GM23248 (cell line): ENCODE measurements around the gene MTUS2. TPM values are rescaled to one million over a fixed set of nuclear protein-coding genes. Genes with fewer than 3 reads are reported as not detected.
"Not testable (repeated sequence)": the region's sequence is repeated elsewhere in the genome, so short reads cannot be mapped to it uniquely, and the experiment has no call there.

Source experiments
- DNase-seq: peaks from one replicate; pipeline ENCODE4 v3.0.0-alpha.2; 2015
- H2AFZ ChIP-seq: fragments of 200-600 bp; sonication (generic); 2 replicates; pipeline ENCODE4 v1.6.1; 2016; ENCODE audit warnings: antibody characterized with exemption
- H3F3A ChIP-seq: fragments of 200-600 bp; sonication (generic); 2 replicates; pipeline ENCODE4 v1.6.1; 2016; ENCODE audit warnings: mild to moderate bottlenecking, antibody characterized with exemption, mixed run types; ENCODE audit not compliant: insufficient read depth
- H3K27ac ChIP-seq: fragments of 200-600 bp; sonication (generic); 2 replicates; pipeline ENCODE4 v1.5.1; 2016; ENCODE audit warnings: mild to moderate bottlenecking
- H3K27me3 ChIP-seq: fragments of 200-600 bp; sonication (generic); replicated peaks from 2 replicates; pipeline ENCODE4 v1.6.1; 2016; ENCODE audit warnings: mild to moderate bottlenecking; ENCODE audit not compliant: insufficient read depth
- H3K36me3 ChIP-seq: fragments of 200-600 bp; sonication (generic); 2 replicates; pipeline ENCODE4 v1.6.1; 2016; ENCODE audit warnings: low read depth, mild to moderate bottlenecking
- H3K4me1 ChIP-seq: fragments of 200-600 bp; sonication (generic); 2 replicates; pipeline ENCODE4 v1.6.1; 2016; ENCODE audit warnings: mild to moderate bottlenecking; ENCODE audit not compliant: insufficient read depth
- H3K4me2 ChIP-seq: fragments of 200-600 bp; sonication (generic); one replicate; pipeline ENCODE4 v1.6.1; 2016; ENCODE audit warnings: mild to moderate bottlenecking; ENCODE audit not compliant: unreplicated experiment
- H3K4me3 ChIP-seq: fragments of 200-600 bp; sonication (generic); 2 replicates; pipeline ENCODE4 v1.5.1; 2016; ENCODE audit warnings: mild to moderate bottlenecking
- H3K79me2 ChIP-seq: fragments of 200-600 bp; sonication (generic); 2 replicates; pipeline ENCODE4 v1.6.1; 2016; ENCODE audit warnings: mild to moderate bottlenecking; ENCODE audit not compliant: insufficient read depth
- H3K9ac ChIP-seq: fragments of 200-600 bp; sonication (generic); 2 replicates; pipeline ENCODE4 v1.6.1; 2016; ENCODE audit warnings: mild to moderate bottlenecking
- H3K9me2 ChIP-seq: fragments of 200-600 bp; sonication (generic); 2 replicates; pipeline ENCODE4 v1.6.1; 2016; ENCODE audit warnings: mixed run types, mild to moderate bottlenecking, moderate library complexity; ENCODE audit not compliant: insufficient read depth
- H3K9me3 ChIP-seq: fragments of 200-600 bp; sonication (generic); one replicate; pipeline ENCODE4 v1.6.1; 2017; ENCODE audit warnings: low read depth
- H4K20me1 ChIP-seq: fragments of 200-600 bp; sonication (generic); 2 replicates; pipeline ENCODE4 v1.6.0; 2016; ENCODE audit not compliant: insufficient read depth
- EZH2 ChIP-seq: fragments of 200-600 bp; sonication (generic); IDR thresholded peaks from 2 replicates; pipeline ENCODE4 v1.6.1; 2018; ENCODE audit warnings: antibody characterized with exemption, mild to moderate bottlenecking; ENCODE audit not compliant: insufficient read depth, poor library complexity, severe bottlenecking
- EZH2phosphoT487 ChIP-seq: fragments of 200-600 bp; sonication (generic); IDR thresholded peaks from 2 replicates; pipeline ENCODE4 v1.6.1; 2018; ENCODE audit warnings: antibody characterized with exemption, moderate library complexity, mild to moderate bottlenecking, low read depth; ENCODE audit not compliant: insufficient read depth
- whole genome bisulfite sequencing, 2 experiments: methylation state at CpG; one replicate each; pipeline ENCODE4 v1.1.6; 2015 to 2017; ENCODE audit warnings: low lambda C conversion rate in 2 of 2, low coverage in 1 of 2; ENCODE audit errors: missing lambda C conversion rate in 2 of 2; 5-methylcytosine and 5-hydroxymethylcytosine counted together
- in situ Hi-C: fragments of 300-500 bp; cut with MboI; formaldehyde crosslinking; loops from 2 replicates; pipeline ENCODE4 v1.15.0; 2020
- polyA plus RNA-seq: library from polyadenylated mRNA; unstranded; fragments of >200 nt; fragmentation: Nextera tagmentation; extraction: Ambion mirVana; gene quantifications from 2 replicates; pipeline ENCODE4 v1.2.1, GENCODE V29; 2016
- total RNA-seq: library from RNA; depleted of rRNA; stranded (reverse); fragments of >200 nt; shearing (Covaris generic); gene quantifications from 2 replicates; pipeline ENCODE4 v1.2.3, GENCODE V29; 2014

Gene MTUS2
- total and polyA plus RNA-seq, 2 experiments from 2014 or later: 0.43 to 0.74 TPM

- H3K4me2 ChIP-seq: no peak overlapping the region
- H3K4me1 ChIP-seq: no peaks in the 10 kb centered on the region
- 8 to 17% methylated on average over 3 of the region's 3 CpGs for WGBS, 2 experiments
- no peaks in the 10 kb centered on the region for H3K36me3 ChIP-seq
- H2AFZ ChIP-seq: no peak overlapping the region
- H3K9ac ChIP-seq: no peak overlapping the region
- no peak overlapping the region for H3K4me3 ChIP-seq
- H3K27me3 ChIP-seq: no peaks in the 10 kb centered on the region
- in situ Hi-C loops: no loop called here
- TF ChIP-seq EZH2 (no peak), EZH2phosphoT487 (no peak)
- no peaks in the 10 kb centered on the region for H3F3A ChIP-seq
- no peak for DNase-seq
- H4K20me1 ChIP-seq: no peaks in the 10 kb centered on the region
- H3K79me2 ChIP-seq: no peaks in the 10 kb centered on the region
- no peak overlapping the region for H3K27ac ChIP-seq
- no peaks in the 10 kb centered on the region for H3K9me3 ChIP-seq
- H3K9me2 ChIP-seq: no peaks in the 10 kb centered on the region
Observed at GRCh38 chr13:29190298-29190697, 370.2 kb downstream of the MTUS2 start.

GRCh38 chr13:29193083-29193482 is 372.9 kb downstream of the MTUS2 start:
- 0 to 7% methylated on average over 1 of the region's 1 CpG for WGBS, 2 experiments
- in situ Hi-C loops: no loop called here
- TF ChIP-seq EZH2phosphoT487 (no peak), EZH2 (no peak)
- Histone ChIP-seq H3K79me2 (no peaks in the 10 kb centered on the region), H2AFZ (no peak overlapping the region), H3K4me3 (no peak overlapping the region), H3K27ac (no peak overlapping the region), H3K9me2 (no peaks in the 10 kb centered on the region), H3K9me3 (no peaks in the 10 kb centered on the region), H4K20me1 (no peaks in the 10 kb centered on the region), H3K9ac (no peak overlapping the region), H3K27me3 (no peaks in the 10 kb centered on the region), H3K4me2 (no peak overlapping the region), H3F3A (no peaks in the 10 kb centered on the region), H3K4me1 (no peaks in the 10 kb centered on the region), H3K36me3 (no peaks in the 10 kb centered on the region)
- no peak for DNase-seq

GRCh38 chr13:29195456-29195855 is 375.3 kb downstream of the MTUS2 start:
- Histone ChIP-seq H3K9me3 (no peaks in the 10 kb centered on the region), H3K4me2 (no peak overlapping the region), H4K20me1 (no peaks in the 10 kb centered on the region), H2AFZ (no peak overlapping the region), H3K27ac (no peak overlapping the region), H3F3A (no peaks in the 10 kb centered on the region), H3K4me3 (no peak overlapping the region), H3K79me2 (no peaks in the 10 kb centered on the region), H3K9ac (no peak overlapping the region), H3K27me3 (no peaks in the 10 kb centered on the region), H3K4me1 (no peaks in the 10 kb centered on the region), H3K9me2 (no peaks in the 10 kb centered on the region), H3K36me3 (no peaks in the 10 kb centered on the region)
- in situ Hi-C loops: no loop called here
- TF ChIP-seq EZH2phosphoT487 (no peak), EZH2 (no peak)
- DNase-seq: no peak
- WGBS, 2 experiments: 22 to 28% methylated on average over 3 of the region's 3 CpGs

GRCh38 chr13:29196409-29197074 is 376.4 kb downstream of the MTUS2 start:
- Histone ChIP-seq H3K36me3 (no peaks in the 10 kb centered on the region), H4K20me1 (no peaks in the 10 kb centered on the region), H3K9ac (no peak overlapping the region), H3K79me2 (no peaks in the 10 kb centered on the region), H2AFZ (no peak overlapping the region), H3K9me3 (no peaks in the 10 kb centered on the region), H3K4me2 (no peak overlapping the region), H3K4me3 (no peak overlapping the region), H3K9me2 (no peaks in the 10 kb centered on the region), H3F3A (no peaks in the 10 kb centered on the region), H3K4me1 (no peaks in the 10 kb centered on the region), H3K27ac (no peak overlapping the region), H3K27me3 (no peaks in the 10 kb centered on the region)
- no peak for TF ChIP-seq EZH2phosphoT487
- no peak for TF ChIP-seq EZH2
- no peak for DNase-seq
- 23 to 24% methylated on average over 2 of the region's 2 CpGs for WGBS, 2 experiments
- in situ Hi-C loops: no loop called here

- H3K4me2 ChIP-seq, H3F3A ChIP-seq, H3K27me3 ChIP-seq, H2AFZ ChIP-seq, H3K27ac ChIP-seq, H4K20me1 ChIP-seq, H3K4me1 ChIP-seq, H3K9me2 ChIP-seq, H3K9ac ChIP-seq, H3K36me3 ChIP-seq, H3K9me3 ChIP-seq, H3K4me3 ChIP-seq, H3K79me2 ChIP-seq, DNase-seq, in situ Hi-C loops: not testable (repeated sequence)
- 52 to 62% methylated on average over 6 of the region's 6 CpGs for WGBS, 2 experiments
Observed at GRCh38 chr13:29202753-29203152, 382.6 kb downstream of the MTUS2 start.
